Measurements from ENCODE around the gene RHEBL1.

GRCh38 chr12:49104822-49105221 is 35.0 kb upstream of the RHEBL1 start:
- TF ChIP-seq CTCF (IDR thresholded peaks at IDR 0.05): no peak
- no peak for TF ChIP-seq POLR2A (IDR thresholded peaks at IDR 0.05)

Measured in breast epithelium (tissue), 3 donors.